ENCODE measurements around the gene SLC35B1. TPM values are rescaled to one million over a fixed set of nuclear protein-coding genes. Genes with fewer than 3 reads are reported as not detected.

Gene SLC35B1
- polyA plus RNA-seq, 1 experiment = 116 TPM

DNA sequence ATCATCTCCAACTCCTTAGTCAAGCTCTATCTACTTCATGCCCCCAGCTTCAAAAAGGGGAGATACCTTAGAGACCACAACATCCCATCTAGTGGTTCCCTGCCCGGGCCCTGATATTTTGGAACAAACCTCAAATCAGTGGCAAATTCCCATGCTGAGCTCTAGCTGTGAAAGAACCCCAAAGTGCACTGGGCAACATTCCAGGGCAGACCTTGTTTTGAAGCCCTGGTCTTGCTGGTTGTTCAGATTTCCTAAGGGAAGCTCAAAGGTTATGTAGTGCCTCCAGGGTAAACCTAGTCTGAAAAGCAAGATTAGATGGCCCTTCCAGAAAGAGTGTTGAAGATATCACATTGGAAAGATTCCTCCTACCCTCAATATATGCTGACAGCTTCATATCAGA lies 39.9 kb upstream of the SLC35B1 start:
- TF ChIP-seq CTCF (IDR thresholded peaks at IDR 0.05; ENCODE audit: insufficient read depth, low read depth, low read length) = no peak
- ChIA-PET CTCF (interaction anchor here (1.2 kb wide), 1 partner anchor 9 kb away, joined by 3 read pairs; no protein-coding TSS in a partner anchor), POLR2A (no interaction called here)
- Histone ChIP-seq H3K4me3 (ENCODE audit: low read depth, low read length) (no peak overlapping the region), H3K27me3 (ENCODE audit: control insufficient read depth, insufficient read depth, low read length) (no peaks in the 10 kb centered on the region), H3K36me3 (ENCODE audit: control insufficient read depth, insufficient read depth, low read length) (no peaks in the 10 kb centered on the region)
- no peak for DNase-seq (ENCODE audit: low read depth)

DNA sequence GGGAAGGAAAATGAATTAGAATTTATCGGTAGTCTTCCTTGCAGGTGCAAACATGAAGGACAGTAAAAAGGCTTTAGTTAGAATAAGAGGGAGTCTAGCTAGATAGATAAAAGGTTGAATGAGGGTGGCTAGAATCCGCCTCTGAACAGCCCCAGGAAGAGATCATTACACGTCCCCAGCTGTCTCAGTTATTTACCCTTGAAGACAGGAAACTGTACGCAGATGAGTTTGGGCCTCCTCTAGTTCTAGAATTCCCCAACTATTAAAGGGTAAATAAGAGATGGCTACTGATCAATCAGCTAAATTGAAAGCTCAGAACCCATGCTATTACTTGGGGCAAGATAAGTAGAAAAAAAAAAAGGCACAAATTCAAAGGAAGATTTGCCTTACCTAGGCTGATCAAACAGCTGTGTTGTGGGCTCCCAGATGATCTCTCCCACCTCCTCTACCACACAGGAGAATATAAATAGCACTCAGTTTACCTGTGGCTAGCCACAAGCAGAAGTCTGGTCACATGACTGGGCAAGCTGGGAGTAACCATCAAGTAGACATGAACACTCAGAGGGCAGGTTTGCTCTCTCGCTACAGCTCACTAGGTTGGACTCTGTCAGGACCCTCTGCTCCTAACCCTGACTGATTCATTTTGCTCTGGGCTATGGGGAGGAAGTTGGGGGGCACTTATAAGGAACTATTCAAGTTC lies 39.2 kb upstream of the SLC35B1 start:
- ChIA-PET CTCF (no interaction called here), POLR2A (no interaction called here)
- Histone ChIP-seq H3K4me3 (ENCODE audit: low read depth, low read length) (no peak overlapping the region), H3K36me3 (ENCODE audit: control insufficient read depth, insufficient read depth, low read length) (no peaks in the 10 kb centered on the region), H3K27me3 (ENCODE audit: control insufficient read depth, insufficient read depth, low read length) (no peaks in the 10 kb centered on the region)
- no peak for DNase-seq (ENCODE audit: low read depth)
- TF ChIP-seq CTCF (IDR thresholded peaks at IDR 0.05; ENCODE audit: insufficient read depth, low read depth, low read length) = no peak

- Histone ChIP-seq H3K36me3 (ENCODE audit: control insufficient read depth, insufficient read depth, low read length) (no peaks in the 10 kb centered on the region), H3K4me3 (ENCODE audit: low read depth, low read length) (no peak overlapping the region), H3K27me3 (ENCODE audit: control insufficient read depth, insufficient read depth, low read length) (no peaks in the 10 kb centered on the region)
- no peak for DNase-seq (ENCODE audit: low read depth)
- ChIA-PET CTCF (no interaction called here), POLR2A (no interaction called here)
- TF ChIP-seq CTCF (IDR thresholded peaks at IDR 0.05; ENCODE audit: insufficient read depth, low read depth, low read length) = no peak
Measured at GRCh38 chr17:49745175-49746139, 37.7 kb upstream of the SLC35B1 start.

- Histone ChIP-seq H3K36me3 (ENCODE audit: control insufficient read depth, insufficient read depth, low read length) (no peaks in the 10 kb centered on the region), H3K27me3 (ENCODE audit: control insufficient read depth, insufficient read depth, low read length) (no peaks in the 10 kb centered on the region; the same call in 1 of the 2 replicates), H3K4me3 (ENCODE audit: low read depth, low read length) (no peak overlapping the region)
- POLR2A ChIA-PET = no interaction called here
- no peak for DNase-seq (ENCODE audit: low read depth)
- TF ChIP-seq CTCF (IDR thresholded peaks at IDR 0.05; ENCODE audit: insufficient read depth, low read depth, low read length) = no peak
- CTCF ChIA-PET = interaction anchor here (0.7 to 1.6 kb wide), 4 partner anchors 9 to 144 kb away, joined by 3 to 4 read pairs (median 3); no protein-coding TSS in a partner anchor
Measured at GRCh38 chr17:49742166-49742638, 34.4 kb upstream of the SLC35B1 start.

DNA sequence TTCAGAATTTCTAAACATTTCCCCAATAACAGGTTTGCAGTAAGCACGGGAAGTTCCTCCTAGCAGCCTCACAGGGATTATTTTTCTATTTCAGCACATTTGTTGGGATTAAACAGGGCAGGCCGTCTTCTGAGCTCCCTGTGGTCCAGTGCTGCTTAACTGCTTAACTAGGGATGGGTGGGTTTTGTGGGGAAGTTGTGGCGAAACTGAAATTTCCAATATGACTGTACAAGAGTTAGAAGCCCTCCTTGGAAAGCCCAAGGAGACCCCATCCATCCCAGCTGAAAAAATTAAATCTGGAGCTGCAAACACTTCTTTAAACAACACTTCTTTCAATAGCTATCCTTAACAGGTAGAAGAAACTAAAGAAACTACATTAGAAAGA lies 33.9 kb upstream of the SLC35B1 start:
- CTCF ChIA-PET = interaction anchor here (1.0 to 1.6 kb wide), 2 partner anchors 11 to 21 kb away, joined by 3 read pairs; no protein-coding TSS in a partner anchor
- DNase-seq (ENCODE audit: low read depth) = no peak
- H3K36me3 ChIP-seq (ENCODE audit: control insufficient read depth, insufficient read depth, low read length) = no peaks in the 10 kb centered on the region
- H3K27me3 ChIP-seq (ENCODE audit: control insufficient read depth, insufficient read depth, low read length) = no peaks in the 10 kb centered on the region; the same call in 1 of the 2 replicates
- no peak for TF ChIP-seq CTCF (IDR thresholded peaks at IDR 0.05; ENCODE audit: insufficient read depth, low read depth, low read length)
- H3K4me3 ChIP-seq (ENCODE audit: low read depth, low read length) = no peak overlapping the region
- POLR2A ChIA-PET = no interaction called here
